ENCODE results near the gene ANKRD17.

GRCh38 chr4:73248416-73248815, 10.2 kb downstream of the ANKRD17 start:
- TF ChIP-seq CTCF (IDR thresholded peaks at IDR 0.05; ENCODE audit: low read depth, low read length), result no peak
- TF ChIP-seq MAX (IDR thresholded peaks at IDR 0.05; ENCODE audit: low read depth, low read length), result no peak
- no peak for TF ChIP-seq POLR2A (IDR thresholded peaks at IDR 0.05; ENCODE audit: extremely low read depth, insufficient read length)
